Measurements from ENCODE around the gene NUMBL. TPM values are rescaled to one million over a fixed set of nuclear protein-coding genes. Genes with fewer than 3 reads are reported as not detected.

The NUMBL gene
- total and polyA plus RNA-seq, 2 experiments from 2014 or later, result 15.7 to 32.1 TPM

DNA sequence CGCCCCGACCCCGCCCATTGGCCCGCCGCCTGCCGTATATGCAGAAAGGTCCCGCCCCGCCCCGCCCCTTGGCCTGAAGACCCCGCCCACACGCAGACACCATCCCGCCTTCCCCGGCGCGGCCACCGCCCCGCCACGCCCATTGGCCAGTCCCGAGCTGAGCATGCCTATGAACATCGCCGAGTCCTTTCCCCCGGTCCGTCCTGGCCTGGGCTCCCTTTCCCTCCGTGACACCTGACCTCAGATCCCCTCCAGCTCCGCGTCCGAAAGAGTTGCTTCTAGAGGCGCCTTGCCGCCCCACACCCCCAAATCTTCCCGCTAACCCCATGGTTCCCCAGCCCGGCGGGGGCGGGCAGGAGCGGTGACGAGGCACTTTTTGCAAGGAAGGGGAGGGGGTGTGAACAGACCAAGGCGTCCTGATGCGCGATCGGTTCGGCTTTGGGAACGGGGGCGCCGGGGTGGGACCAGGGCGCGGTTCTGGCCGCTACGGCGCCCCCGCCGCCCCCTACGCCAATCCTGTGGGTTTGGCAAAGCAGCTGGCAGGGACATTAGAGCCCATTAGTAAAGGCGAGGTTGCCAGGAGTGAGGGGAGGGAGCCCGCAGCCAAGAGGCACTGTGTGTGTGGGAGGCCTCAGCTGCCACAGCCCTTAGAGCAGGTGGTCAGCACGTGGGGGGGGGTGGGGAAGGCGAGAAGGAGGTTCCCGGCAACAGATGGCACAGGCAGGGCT, 406 bp upstream of the NUMBL start:
- Histone ChIP-seq H3K36me3 (replicated peaks; ENCODE audit: insufficient read depth, low read depth) (no peaks in the 10 kb centered on the region), H3K9me3 (ENCODE audit: low read depth) (no peaks in the 10 kb centered on the region), H2AFZ (peak overlapping the region; percentile 83), H3K4me1 (ENCODE audit: insufficient read depth) (peaks cover 5% of the 10 kb centered on the region), H3K4me2 (peak overlapping the region; percentile 99), H3K27ac (peak overlapping the region; percentile 94), H3K9me2 (replicated peaks; ENCODE audit: insufficient read depth) (no peaks in the 10 kb centered on the region), H3K79me2 (peaks cover 25% of the 10 kb centered on the region), H4K20me1 (ENCODE audit: insufficient read depth, poor library complexity, severe bottlenecking) (no peaks in the 10 kb centered on the region), H3K27me3 (no peaks in the 10 kb centered on the region), H3K4me3 (peak overlapping the region; percentile 76)
- peak; percentile 97 for DNase-seq (ENCODE audit: low spot score)
- TF ChIP-seq, protein P1, sequence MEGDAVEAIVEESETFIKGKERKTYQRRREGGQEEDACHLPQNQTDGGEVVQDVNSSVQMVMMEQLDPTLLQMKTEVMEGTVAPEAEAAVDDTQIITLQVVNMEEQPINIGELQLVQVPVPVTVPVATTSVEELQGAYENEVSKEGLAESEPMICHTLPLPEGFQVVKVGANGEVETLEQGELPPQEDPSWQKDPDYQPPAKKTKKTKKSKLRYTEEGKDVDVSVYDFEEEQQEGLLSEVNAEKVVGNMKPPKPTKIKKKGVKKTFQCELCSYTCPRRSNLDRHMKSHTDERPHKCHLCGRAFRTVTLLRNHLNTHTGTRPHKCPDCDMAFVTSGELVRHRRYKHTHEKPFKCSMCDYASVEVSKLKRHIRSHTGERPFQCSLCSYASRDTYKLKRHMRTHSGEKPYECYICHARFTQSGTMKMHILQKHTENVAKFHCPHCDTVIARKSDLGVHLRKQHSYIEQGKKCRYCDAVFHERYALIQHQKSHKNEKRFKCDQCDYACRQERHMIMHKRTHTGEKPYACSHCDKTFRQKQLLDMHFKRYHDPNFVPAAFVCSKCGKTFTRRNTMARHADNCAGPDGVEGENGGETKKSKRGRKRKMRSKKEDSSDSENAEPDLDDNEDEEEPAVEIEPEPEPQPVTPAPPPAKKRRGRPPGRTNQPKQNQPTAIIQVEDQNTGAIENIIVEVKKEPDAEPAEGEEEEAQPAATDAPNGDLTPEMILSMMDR (IDR thresholded peaks at IDR 0.05; ENCODE audit: poor library complexity), result no peak
- no peak for TF ChIP-seq EZH2 (IDR thresholded peaks at IDR 0.05; ENCODE audit: borderline replicate concordance)
- no peak for TF ChIP-seq EZH2phosphoT487 (IDR thresholded peaks at IDR 0.05; ENCODE audit: low read depth, severe bottlenecking, unreplicated experiment)
- 10% methylated on average over 16 of the region's 56 CpGs for WGBS (ENCODE audit: low lambda C conversion rate, missing lambda C conversion rate)

DNA sequence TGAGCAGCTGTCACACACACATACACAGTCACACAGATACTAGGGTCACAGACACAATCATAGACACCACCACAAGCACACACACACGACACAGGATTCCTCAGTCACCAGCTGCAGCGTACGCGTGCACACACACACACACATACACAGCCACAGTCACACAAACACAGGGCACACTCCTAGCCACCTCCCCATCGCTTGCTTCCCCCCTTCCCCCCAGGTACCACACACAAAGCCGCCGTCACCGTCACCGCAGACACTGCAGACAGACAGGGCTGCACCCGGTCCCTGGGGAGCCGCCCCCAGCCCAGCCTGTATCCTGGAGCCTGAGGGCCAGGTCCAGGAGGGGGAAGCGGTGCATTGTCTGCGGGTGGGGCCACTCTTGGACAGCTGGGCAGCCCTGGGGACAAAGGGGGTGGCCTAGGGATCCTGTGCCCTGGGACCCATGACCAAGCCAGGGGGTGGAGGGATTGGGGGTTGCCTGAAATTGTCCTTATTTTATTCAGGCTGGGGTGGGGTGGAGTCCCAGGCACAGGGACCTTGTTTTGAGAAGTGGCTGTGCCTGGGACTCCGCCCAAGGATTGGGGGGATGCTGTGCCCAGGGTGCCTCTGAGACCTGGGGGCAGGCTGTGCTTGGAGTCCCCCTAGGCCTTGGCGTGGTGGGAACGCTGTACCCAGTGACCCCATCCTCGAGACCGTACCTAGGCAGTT, 957 bp downstream of the NUMBL start:
- Histone ChIP-seq H3K27ac (peak overlapping the region; percentile 76), H3K4me2 (peak overlapping the region; percentile 99)

DNA sequence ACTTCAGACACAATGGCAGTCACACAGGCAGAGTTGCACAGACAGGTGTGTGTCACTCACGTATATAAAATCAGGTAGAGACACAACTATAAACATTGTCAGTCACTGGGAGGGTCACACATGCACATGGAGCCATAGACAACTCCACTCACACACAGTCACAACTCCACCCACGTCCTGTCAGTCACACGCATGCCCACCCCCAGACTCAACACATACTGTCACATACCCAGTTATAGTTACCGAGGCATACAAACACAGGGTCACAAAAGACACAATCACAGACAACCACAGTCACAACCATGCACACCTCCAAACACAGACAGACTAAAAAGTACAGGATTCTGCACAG, 1.5 kb downstream of the NUMBL start:
- no peak overlapping the region for H2AFZ ChIP-seq
- TF ChIP-seq, protein P1 (IDR thresholded peaks at IDR 0.05; ENCODE audit: poor library complexity), result no peak
- TF ChIP-seq EZH2phosphoT487 (IDR thresholded peaks at IDR 0.05; ENCODE audit: low read depth, severe bottlenecking, unreplicated experiment) (no peak), EZH2 (IDR thresholded peaks at IDR 0.05; ENCODE audit: borderline replicate concordance) (no peak)
- H3K9me2 ChIP-seq (replicated peaks; ENCODE audit: insufficient read depth), result no peaks in the 10 kb centered on the region
- no peaks in the 10 kb centered on the region for H3K36me3 ChIP-seq (replicated peaks; ENCODE audit: insufficient read depth, low read depth)
- WGBS (ENCODE audit: low lambda C conversion rate, missing lambda C conversion rate), result 74% methylated on average over 4 of the region's 4 CpGs
- no peak overlapping the region for H3K27ac ChIP-seq
- peaks cover 5% of the 10 kb centered on the region for H3K4me1 ChIP-seq (ENCODE audit: insufficient read depth)
- H3K4me3 ChIP-seq, result peak overlapping the region; percentile 94
- H4K20me1 ChIP-seq (ENCODE audit: insufficient read depth, poor library complexity, severe bottlenecking), result no peaks in the 10 kb centered on the region
- no peaks in the 10 kb centered on the region for H3K27me3 ChIP-seq
- peaks cover 25% of the 10 kb centered on the region for H3K79me2 ChIP-seq
- no peaks in the 10 kb centered on the region for H3K9me3 ChIP-seq (ENCODE audit: low read depth)
- DNase-seq (ENCODE audit: low spot score), result no peak
- H3K4me2 ChIP-seq, result peak overlapping the region; percentile 99

More for the DNA sequence above, 957 bp downstream of the NUMBL start:
- WGBS (ENCODE audit: low lambda C conversion rate, missing lambda C conversion rate), result 41% methylated on average over 18 of the region's 18 CpGs
- Histone ChIP-seq H3K4me1 (ENCODE audit: insufficient read depth) (peaks cover 5% of the 10 kb centered on the region), H3K36me3 (replicated peaks; ENCODE audit: insufficient read depth, low read depth) (no peaks in the 10 kb centered on the region), H3K4me3 (peak overlapping the region; percentile 94), H4K20me1 (ENCODE audit: insufficient read depth, poor library complexity, severe bottlenecking) (no peaks in the 10 kb centered on the region), H3K9me3 (ENCODE audit: low read depth) (no peaks in the 10 kb centered on the region), H3K9me2 (replicated peaks; ENCODE audit: insufficient read depth) (no peaks in the 10 kb centered on the region), H3K79me2 (peaks cover 25% of the 10 kb centered on the region), H2AFZ (no peak overlapping the region), H3K27me3 (no peaks in the 10 kb centered on the region)
- no peak for DNase-seq (ENCODE audit: low spot score)
- TF ChIP-seq EZH2 (IDR thresholded peaks at IDR 0.05; ENCODE audit: borderline replicate concordance) (no peak), EZH2phosphoT487 (IDR thresholded peaks at IDR 0.05; ENCODE audit: low read depth, severe bottlenecking, unreplicated experiment) (no peak)
- TF ChIP-seq, protein P1 (IDR thresholded peaks at IDR 0.05; ENCODE audit: poor library complexity), result no peak
